Measurements from ENCODE around the gene ZKSCAN5. TPM values are rescaled to one million over a fixed set of nuclear protein-coding genes. Genes with fewer than 3 reads are reported as not detected.
A peak's percentile ranks its signal among the peaks of the same experiment; 100 is the strongest.

ZKSCAN5 gene
- total RNA-seq, 1 experiment from 2014 or later, result 10.2 TPM

DNA sequence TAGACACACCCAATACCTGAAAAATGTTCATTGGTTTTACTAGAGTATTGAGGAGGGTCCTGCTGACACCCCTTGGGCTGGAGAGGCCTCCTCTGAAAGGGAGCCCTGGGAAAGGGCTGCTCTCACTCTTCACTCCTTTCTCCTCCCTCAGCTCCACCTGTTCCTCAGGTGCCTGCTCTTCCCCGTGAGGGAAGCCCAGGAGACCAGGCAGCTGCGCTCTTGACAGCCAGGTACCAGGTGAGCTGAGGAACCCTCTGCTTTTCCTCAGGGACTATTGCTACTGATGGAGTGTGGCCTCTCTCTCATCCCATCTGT is 57.2 kb downstream of the ZKSCAN5 start:
- H3K27me3 ChIP-seq (ENCODE audit: insufficient read depth, low read length), result no peaks in the 10 kb centered on the region
- H3K9ac ChIP-seq (ENCODE audit: low read length), result 0 out of 2 replicates have a peak overlapping the region, but pooled peaks have one; percentile 17
- peaks cover 83% of the 10 kb centered on the region for H3K79me2 ChIP-seq (ENCODE audit: insufficient read depth, low read length)
- peaks cover 28 to 49% of the 10 kb centered on the region in 2 experiments for H3K36me3 ChIP-seq (ENCODE audit: control insufficient read depth in 1 of 2, insufficient read depth in 2 of 2, low read length in 2 of 2)
- no peaks in the 10 kb centered on the region for H3K9me3 ChIP-seq (ENCODE audit: control insufficient read depth in 1 of 2, insufficient read depth in 1 of 2, low read depth in 1 of 2, low read length in 2 of 2)
- no peak overlapping the region for H2AFZ ChIP-seq (ENCODE audit: low read depth, low read length, poor library complexity, severe bottlenecking)
- ChIA-PET CTCF (no interaction called here), POLR2A (no interaction called here), RAD21 (ENCODE audit: low non-redundant PET in 1 of 2, low total read pairs in 2 of 2, uncharacterized antibody in 2 of 2, unreplicated experiment in 2 of 2) (no interaction called here)
- no peaks in the 10 kb centered on the region for H3K9me2 ChIP-seq (ENCODE audit: insufficient read depth)
- H3K4me2 ChIP-seq (ENCODE audit: low read length), result peak overlapping the region; percentile 79
- DNase-seq (ENCODE audit: low read depth, low spot score) (no peak), ATAC-seq (no peak)
- H3K4me3 ChIP-seq (replicated peaks in 1 of 2; ENCODE audit: low read depth in 1 of 2, low read length in 2 of 2), result no peak overlapping the region
- no TSS peak for BruUV-seq (replicated peaks)
- H3K27ac ChIP-seq (ENCODE audit: low read depth, low read length), result peak overlapping the region; percentile 63; the same call in 1 of the 2 replicates
- no peak for TF ChIP-seq FOSL1 (IDR thresholded peaks at IDR 0.05; ENCODE audit: low read depth)
- TF ChIP-seq POLR2AphosphoS5 (IDR thresholded peaks at IDR 0.05; ENCODE audit: low read depth, low read length), result no peak
- no peak for TF ChIP-seq ZNF274 (IDR thresholded peaks at IDR 0.05; ENCODE audit: low read depth, low read length)
- no peak for TF ChIP-seq SIN3A (IDR thresholded peaks at IDR 0.05; ENCODE audit: low read depth)
- TF ChIP-seq CBX3 (IDR thresholded peaks at IDR 0.05; ENCODE audit: low read depth), result no peak
- no peak for TF ChIP-seq EZH2phosphoT487 (IDR thresholded peaks at IDR 0.05; ENCODE audit: borderline replicate concordance)
- TF ChIP-seq POLR2A (IDR thresholded peaks at IDR 0.05; ENCODE audit: borderline replicate concordance, extremely low read depth, insufficient read depth, insufficient read length), result no peak
- no peak for TF ChIP-seq CTCF (IDR thresholded peaks at IDR 0.05 in 2 of 3, conservative IDR thresholded peaks at IDR 0.05 in 1 of 3; ENCODE audit: borderline replicate concordance in 1 of 3, insufficient read depth in 1 of 3, low read depth in 2 of 3, low read length in 2 of 3)
- no peak for TF ChIP-seq SRF (IDR thresholded peaks at IDR 0.05; ENCODE audit: low read depth)
- no peak for TF ChIP-seq REST (IDR thresholded peaks at IDR 0.05; ENCODE audit: low read depth)
- TF ChIP-seq ELF1 (IDR thresholded peaks at IDR 0.05; ENCODE audit: borderline replicate concordance, low read depth), result no peak
- no peak for TF ChIP-seq RAD21 (IDR thresholded peaks at IDR 0.05; ENCODE audit: low read depth)
- TF ChIP-seq TCF7L2 (IDR thresholded peaks at IDR 0.05; ENCODE audit: borderline replicate concordance, extremely low read depth, insufficient read depth, insufficient read length), result no peak
- TF ChIP-seq, protein P1, sequence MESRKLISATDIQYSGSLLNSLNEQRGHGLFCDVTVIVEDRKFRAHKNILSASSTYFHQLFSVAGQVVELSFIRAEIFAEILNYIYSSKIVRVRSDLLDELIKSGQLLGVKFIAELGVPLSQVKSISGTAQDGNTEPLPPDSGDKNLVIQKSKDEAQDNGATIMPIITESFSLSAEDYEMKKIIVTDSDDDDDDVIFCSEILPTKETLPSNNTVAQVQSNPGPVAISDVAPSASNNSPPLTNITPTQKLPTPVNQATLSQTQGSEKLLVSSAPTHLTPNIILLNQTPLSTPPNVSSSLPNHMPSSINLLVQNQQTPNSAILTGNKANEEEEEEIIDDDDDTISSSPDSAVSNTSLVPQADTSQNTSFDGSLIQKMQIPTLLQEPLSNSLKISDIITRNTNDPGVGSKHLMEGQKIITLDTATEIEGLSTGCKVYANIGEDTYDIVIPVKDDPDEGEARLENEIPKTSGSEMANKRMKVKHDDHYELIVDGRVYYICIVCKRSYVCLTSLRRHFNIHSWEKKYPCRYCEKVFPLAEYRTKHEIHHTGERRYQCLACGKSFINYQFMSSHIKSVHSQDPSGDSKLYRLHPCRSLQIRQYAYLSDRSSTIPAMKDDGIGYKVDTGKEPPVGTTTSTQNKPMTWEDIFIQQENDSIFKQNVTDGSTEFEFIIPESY (IDR thresholded peaks at IDR 0.05; ENCODE audit: extremely low read depth, insufficient replicate concordance, low read length), result no peak
- TF ChIP-seq EZH2 (IDR thresholded peaks at IDR 0.05), result no peak
- TF ChIP-seq CEBPB (IDR thresholded peaks at IDR 0.05; ENCODE audit: low read depth), result no peak
- no peak for TF ChIP-seq SP1 (IDR thresholded peaks at IDR 0.05; ENCODE audit: low read depth)
- H4K20me1 ChIP-seq (ENCODE audit: insufficient read depth), result no peaks in the 10 kb centered on the region; the same call in 1 of the 2 replicates
- intact Hi-C loops (cut with micrococcal nuclease), result no loop called here
- peaks cover 37 to 61% of the 10 kb centered on the region in 2 experiments for H3K4me1 ChIP-seq (ENCODE audit: control insufficient read depth in 1 of 2, insufficient read depth in 2 of 2, low read length in 2 of 2)

Data from HCT116 (cell line).